NK-92 treated with Interleukin-12 subunit alpha and Interleukin-12 subunit beta, amount 100 ng/mL, for 24 hours (cell line): ENCODE measurements around the gene NEK10.
A peak's percentile ranks its signal among the peaks of the same experiment; 100 is the strongest.

Experiments used
- DNase-seq: peaks from one replicate; lab custom pipeline; 2025; lab: John Stamatoyannopoulos, UW

Gene NEK10

GRCh38 chr3:27176256-27176655 is 192.9 kb downstream of the NEK10 start:
- no peak for DNase-seq

- DNase-seq, result no peak
Observed at GRCh38 chr3:27174530-27174929, 194.7 kb downstream of the NEK10 start.

- no peak for DNase-seq
Observed at GRCh38 chr3:27171113-27171512, 198.1 kb downstream of the NEK10 start.

- no peak for DNase-seq
Observed at GRCh38 chr3:27166888-27167287, 202.3 kb downstream of the NEK10 start.

GRCh38 chr3:27165321-27165721 is 203.9 kb downstream of the NEK10 start:
- DNase-seq, result no peak

GRCh38 chr3:27160779-27161287 is 208.3 kb downstream of the NEK10 start:
- no peak for DNase-seq

GRCh38 chr3:27160146-27160545 is 209.0 kb downstream of the NEK10 start:
- no peak for DNase-seq

GRCh38 chr3:27147215-27147614 is 222.0 kb downstream of the NEK10 start:
- no peak for DNase-seq

GRCh38 chr3:27146786-27147185 is 222.4 kb downstream of the NEK10 start:
- no peak for DNase-seq

GRCh38 chr3:27145719-27146118 is 223.5 kb downstream of the NEK10 start:
- DNase-seq, result no peak

GRCh38 chr3:27141668-27142067 is 227.5 kb downstream of the NEK10 start:
- DNase-seq, result no peak

- DNase-seq, result no peak
Observed at GRCh38 chr3:27138562-27138961, 230.6 kb downstream of the NEK10 start.

GRCh38 chr3:27138005-27138404 is 231.2 kb downstream of the NEK10 start:
- no peak for DNase-seq

- DNase-seq, result peak; percentile 21
Observed at GRCh38 chr3:27134171-27134796, 234.9 kb downstream of the NEK10 start.

GRCh38 chr3:27133060-27133459 is 236.1 kb downstream of the NEK10 start:
- DNase-seq, result no peak

- DNase-seq, result no peak
Observed at GRCh38 chr3:27130796-27131195, 238.4 kb downstream of the NEK10 start.

- DNase-seq, result no peak
Observed at GRCh38 chr3:27127879-27128278, 241.3 kb downstream of the NEK10 start.

GRCh38 chr3:27127195-27127594 is 242.0 kb downstream of the NEK10 start:
- DNase-seq, result no peak

GRCh38 chr3:27125821-27126501 is 243.2 kb downstream of the NEK10 start:
- DNase-seq, result no peak

GRCh38 chr3:27119639-27120038 is 249.5 kb downstream of the NEK10 start:
- DNase-seq, result no peak

GRCh38 chr3:27115352-27115751 is 253.8 kb downstream of the NEK10 start:
- DNase-seq, result no peak

- DNase-seq, result no peak
Observed at GRCh38 chr3:27114684-27115083, 254.5 kb downstream of the NEK10 start.

- DNase-seq, result no peak
Observed at GRCh38 chr3:27114129-27114528, 255.1 kb downstream of the NEK10 start.

GRCh38 chr3:27110020-27110419 is 259.2 kb downstream of the NEK10 start:
- DNase-seq, result no peak
